PC-3 (cell line): ENCODE results near the gene HCFC1. TPM values are rescaled to one million over a fixed set of nuclear protein-coding genes. Genes with fewer than 3 reads are reported as not detected.
A peak's percentile ranks its signal among the peaks of the same experiment; 100 is the strongest.

Source experiments
- ATAC-seq: fragments of 200-7000 bp; cut with Tn5 transposase; 2 replicates; pipeline ENCODE4 v1.9.1; 2020; ENCODE audit warnings: mild to moderate bottlenecking, moderate library complexity
- BruUV-seq: library from RNA; stranded (reverse); fragments of 400-500 nt; replicated peaks from 2 replicates; lab custom pipeline; 2021; lab: Mats Ljungman, UMichigan
- CTCF ChIA-PET: fragments of 300-600 bp; sonication (Branson Sonifier 250); formaldehyde crosslinking; loops from one replicate; lab custom pipeline; 2022; ENCODE audit warnings: antibody characterized with exemption; lab: Charles Lee
- POLR2A ChIA-PET: fragments of 300-600 bp; sonication (Branson Sonifier 250); formaldehyde crosslinking; loops from one replicate; lab custom pipeline; 2022; ENCODE audit warnings: antibody characterized with exemption; ENCODE audit not compliant: unreplicated experiment; lab: Charles Lee
- DNase-seq: peaks from one replicate; pipeline ENCODE4 v3.0.0-alpha.2; 2015
- H2AFZ ChIP-seq: fragments of 300-600 bp; sonication (generic); 2 replicates; pipeline ENCODE4 v1.6.0; 2016; ENCODE audit warnings: antibody characterized with exemption, low read length
- H3F3A ChIP-seq: fragments of 300-600 bp; sonication (generic); one replicate; pipeline ENCODE4 v1.6.0; 2017; ENCODE audit warnings: antibody characterized with exemption, low read length, control low read depth, mild to moderate bottlenecking; ENCODE audit not compliant: unreplicated experiment
- H3K27ac ChIP-seq: fragments of 300-600 bp; sonication (generic); 2 replicates; pipeline ENCODE4 v1.5.1; 2016; ENCODE audit warnings: mild to moderate bottlenecking, low read length
- H3K27me3 ChIP-seq: fragments of 300-600 bp; sonication (generic); 2 replicates; pipeline ENCODE4 v1.6.1; 2016; ENCODE audit warnings: low read length, mixed read lengths
- H3K36me3 ChIP-seq: fragments of 300-600 bp; sonication (generic); 2 replicates; pipeline ENCODE4 v1.6.1; 2016; ENCODE audit warnings: low read depth, mixed run types, low read length, mixed read lengths
- H3K4me1 ChIP-seq: fragments of 300-600 bp; sonication (generic); 2 replicates; pipeline ENCODE4 v1.5.1; 2016; ENCODE audit warnings: low read length; ENCODE audit not compliant: insufficient read depth
- H3K4me2 ChIP-seq: fragments of 300-600 bp; sonication (generic); 2 replicates; pipeline ENCODE4 v1.6.0; 2016; ENCODE audit warnings: low read length
- H3K4me3 ChIP-seq: fragments of 300-600 bp; sonication (generic); 2 replicates; pipeline ENCODE4 v1.5.1; 2016; ENCODE audit warnings: mild to moderate bottlenecking, low read length, mixed read lengths
- H3K79me2 ChIP-seq: fragments of 300-600 bp; sonication (generic); 2 replicates; pipeline ENCODE4 v1.6.1; 2017; ENCODE audit warnings: low read length, mixed read lengths
- H3K9ac ChIP-seq: fragments of 300-600 bp; sonication (generic); 2 replicates; pipeline ENCODE4 v1.6.0; 2016; ENCODE audit warnings: mild to moderate bottlenecking, low read length
- H3K9me2 ChIP-seq: fragments of 300-600 bp; sonication (generic); replicated peaks from 2 replicates; pipeline ENCODE4 v1.6.1; 2016; ENCODE audit warnings: mixed run types, low read length, mixed read lengths
- H3K9me3 ChIP-seq: fragments of 300-600 bp; sonication (generic); 2 replicates; pipeline ENCODE4 v1.6.1; 2016; ENCODE audit warnings: low read length, mixed read lengths
- H4K20me1 ChIP-seq: fragments of 300-600 bp; sonication (generic); 2 replicates; pipeline ENCODE4 v1.6.1; 2016; ENCODE audit warnings: low read length, mixed read lengths
- CTCF ChIP-seq: fragments of 300-600 bp; sonication (generic); conservative IDR thresholded peaks from 2 replicates; pipeline ENCODE4 v1.5.1; 2017; ENCODE audit warnings: antibody characterized with exemption, low read depth, mild to moderate bottlenecking, low read length
- EZH2 ChIP-seq: fragments of 300-600 bp; sonication (generic); IDR thresholded peaks from one replicate; pipeline ENCODE4 v1.6.1; 2017; ENCODE audit warnings: antibody characterized with exemption, mild to moderate bottlenecking, low read length; ENCODE audit not compliant: unreplicated experiment
- EZH2phosphoT487 ChIP-seq: fragments of 300-600 bp; sonication (generic); IDR thresholded peaks from 2 replicates; pipeline ENCODE4 v1.6.1; 2018; ENCODE audit warnings: mild to moderate bottlenecking, antibody characterized with exemption, low read length, borderline replicate concordance
- intact Hi-C: fragments of 100-400 bp; cut with micrococcal nuclease; formaldehyde crosslinking; loops from 2 replicates; pipeline ENCODE4 v1.9.0; 2023
- total RNA-seq: library from RNA; depleted of rRNA; stranded (reverse); fragments of >200 nt; gene quantifications from 2 replicates; pipeline ENCODE4 v1.2.3, GENCODE V29; 2014

The HCFC1 gene
- total RNA-seq, 1 experiment from 2014 or later: 66.9 TPM

GRCh38 chrX:153958605-153959004, 13.0 kb downstream of the HCFC1 start:
- ChIA-PET CTCF (no interaction called here), POLR2A (no interaction called here)
- Histone ChIP-seq H2AFZ (no peak overlapping the region), H3K27me3 (no peaks in the 10 kb centered on the region), H3K36me3 (peaks cover 40% of the 10 kb centered on the region), H3K4me2 (no peak overlapping the region), H3K9ac (no peak overlapping the region), H3K4me3 (no peak overlapping the region), H3K4me1 (no peaks in the 10 kb centered on the region), H3K9me3 (no peaks in the 10 kb centered on the region), H3F3A (no peaks in the 10 kb centered on the region), H3K79me2 (peaks cover 8% of the 10 kb centered on the region; the same call in 1 of the 2 replicates), H4K20me1 (no peaks in the 10 kb centered on the region), H3K9me2 (no peaks in the 10 kb centered on the region), H3K27ac (no peak overlapping the region)
- BruUV-seq: no TSS peak
- DNase-seq: no peak
- intact Hi-C loops: no loop called here
- ATAC-seq: no peak
- TF ChIP-seq EZH2phosphoT487: no peak
- TF ChIP-seq EZH2: no peak
- no peak for TF ChIP-seq CTCF

- no peak for ATAC-seq
- no peak overlapping the region for H2AFZ ChIP-seq
- H3K9me3 ChIP-seq: no peaks in the 10 kb centered on the region
- H4K20me1 ChIP-seq: no peaks in the 10 kb centered on the region
- TF ChIP-seq CTCF (no peak), EZH2phosphoT487 (no peak), EZH2 (no peak)
- no peaks in the 10 kb centered on the region for H3K9me2 ChIP-seq
- no peak overlapping the region for H3K27ac ChIP-seq
- ChIA-PET CTCF (no interaction called here), POLR2A (no interaction called here)
- H3K79me2 ChIP-seq: no peaks in the 10 kb centered on the region
- H3K4me2 ChIP-seq: no peak overlapping the region
- H3K9ac ChIP-seq: no peak overlapping the region
- BruUV-seq: TSS peak; percentile 6
- peaks cover 45% of the 10 kb centered on the region for H3K36me3 ChIP-seq
- no peaks in the 10 kb centered on the region for H3K4me1 ChIP-seq
- intact Hi-C loops: no loop called here
- no peaks in the 10 kb centered on the region for H3K27me3 ChIP-seq
- no peak for DNase-seq
- H3K4me3 ChIP-seq: no peak overlapping the region
- no peaks in the 10 kb centered on the region for H3F3A ChIP-seq
Measured at GRCh38 chrX:153957224-153957623, 14.4 kb downstream of the HCFC1 start.

GRCh38 chrX:153956044-153956907, 15.3 kb downstream of the HCFC1 start:
- no peak overlapping the region for H3K4me2 ChIP-seq
- no peak for TF ChIP-seq EZH2
- TF ChIP-seq EZH2phosphoT487: no peak
- no peak for TF ChIP-seq CTCF
- no peaks in the 10 kb centered on the region for H3K9me3 ChIP-seq
- POLR2A ChIA-PET: no interaction called here
- no peaks in the 10 kb centered on the region for H3K27me3 ChIP-seq
- H3K4me3 ChIP-seq: no peak overlapping the region
- ATAC-seq: no peak
- DNase-seq: no peak
- BruUV-seq: no TSS peak
- no peak overlapping the region for H3K9ac ChIP-seq
- peaks cover 42% of the 10 kb centered on the region for H3K36me3 ChIP-seq
- H3K9me2 ChIP-seq: no peaks in the 10 kb centered on the region
- no peak overlapping the region for H3K27ac ChIP-seq
- H3K4me1 ChIP-seq: no peaks in the 10 kb centered on the region
- H4K20me1 ChIP-seq: no peaks in the 10 kb centered on the region
- no peak overlapping the region for H2AFZ ChIP-seq
- H3K79me2 ChIP-seq: no peaks in the 10 kb centered on the region
- CTCF ChIA-PET: no interaction called here
- intact Hi-C loops: no loop called here
- H3F3A ChIP-seq: no peaks in the 10 kb centered on the region
